Spleen (tissue), 11 donors: ENCODE data around the gene DTNB. TPM values are rescaled to one million over a fixed set of nuclear protein-coding genes. Genes with fewer than 3 reads are reported as not detected.

Experiments used
- DNase-seq: peaks from one replicate; pipeline ENCODE4 v3.0.0-alpha.2; 2020
- H3K27ac ChIP-seq, 8 donors: fragments of 200-600 bp; sonication (generic) in 7 of 8; 1 replicate in 4 of 8; 2 replicates in 4 of 8; pipeline versions ENCODE4 v1.5.0 to v1.8.0; 2016 to 2021; ENCODE audit warnings: inconsistent platforms in 4 of 8, mild to moderate bottlenecking in 4 of 8, moderate library complexity in 1 of 8
- H3K27me3 ChIP-seq, 7 donors: fragments of 200-600 bp; sonication (generic) in 6 of 7; replicated peaks in 1 of 7; 1 replicate in 4 of 7; 2 replicates in 3 of 7; pipeline versions ENCODE4 v1.5.0 to v1.8.0; 2016 to 2021; ENCODE audit warnings: inconsistent platforms in 3 of 7, mild to moderate bottlenecking in 1 of 7
- H3K36me3 ChIP-seq, 6 donors: fragments of 200-600 bp; sonication (generic) in 5 of 6; 1 replicate in 4 of 6; 2 replicates in 2 of 6; pipeline versions ENCODE4 v1.5.0 to v1.8.0; 2016 to 2021; ENCODE audit warnings: inconsistent platforms in 2 of 6
- H3K4me1 ChIP-seq, 6 donors: fragments of 200-600 bp; sonication (generic) in 5 of 6; 1 replicate in 3 of 6; 2 replicates in 3 of 6; pipeline versions ENCODE4 v1.5.0 to v1.8.0; 2016 to 2021; ENCODE audit warnings: inconsistent platforms in 3 of 6
- H3K4me3 ChIP-seq, 8 donors: fragments of 200-600 bp; sonication (generic) in 7 of 8; 1 replicate in 4 of 8; 2 replicates in 4 of 8; pipeline versions ENCODE4 v1.5.0 to v1.8.0; 2016 to 2021; ENCODE audit warnings: inconsistent platforms in 4 of 8, mild to moderate bottlenecking in 4 of 8, moderate library complexity in 2 of 8
- H3K9me3 ChIP-seq, 8 donors: fragments of 200-600 bp; sonication (generic) in 7 of 8; 1 replicate in 4 of 8; 2 replicates in 4 of 8; pipeline versions ENCODE4 v1.5.0 to v1.8.0; 2016 to 2021; ENCODE audit warnings: inconsistent platforms in 4 of 8
- POLR2A ChIP-seq, 3 donors: fragments of 450-650 bp; IDR thresholded peaks; one replicate each; pipeline ENCODE4 v1.5.1; 2017; ENCODE audit warnings: antibody characterized with exemption in 3 of 3, mild to moderate bottlenecking in 1 of 3
- POLR2AphosphoS5 ChIP-seq, 3 donors: sonication (generic); formaldehyde crosslinking; IDR thresholded peaks; one replicate each; pipeline ENCODE4 v1.5.1; 2017; ENCODE audit warnings: antibody characterized with exemption in 3 of 3
- WGBS, 5 donors: extraction: QIAGEN DNeasy Blood & Tissue Kit in 3 of 5; methylation state at CpG; one replicate each; pipeline versions ENCODE4 v1.1.5 to v1.1.7; 2013 to 2018; 5-methylcytosine and 5-hydroxymethylcytosine counted together
- intact Hi-C: fragments of 100-400 bp; cut with DNase I; formaldehyde crosslinking; loops from one replicate; pipeline ENCODE4 v1.15.0; 2023; ENCODE audit warnings: low total_unique reads
- polyA plus RNA-seq, 3 donors: library from polyadenylated mRNA; stranded (reverse); fragments of 200-250 nt; gene quantifications; one replicate each; pipeline ENCODE4 v1.2.1, GENCODE V29; 2013
- total RNA-seq, 7 donors: library from RNA; depleted of rRNA in 3 of 7; stranded (reverse); fragments of >200 nt in 3 of 7; fragmentation: NEBNext Ultra II Directional in 4 of 7; extraction: Animal tissue kit (Norgen Biotek cat#: 25700) in 4 of 7; gene quantifications; one replicate each; pipeline versions ENCODE4 v1.1.0 to v1.2.1, GENCODE V29; 2016 to 2021
- TF ChIP-seq, protein P1 (sequence below), 11 experiments: fragments of 200-600 bp in 7 of 11; fragments of 450-650 bp in 4 of 11; sonication (generic) in 4 of 11; IDR thresholded peaks in 8 of 11; conservative IDR thresholded peaks in 3 of 11; 1 replicate in 7 of 11; 2 replicates in 4 of 11; pipeline versions ENCODE4 v1.4.0 to v1.8.0; 2016 to 2021; ENCODE audit warnings: antibody characterized with exemption in 11 of 11, inconsistent platforms in 4 of 11, mild to moderate bottlenecking in 1 of 11
- donor health status: healthy with polysubstance abuse.
- donor health status: DM: no; HTN: no; CAD: no; lungs with moderate emphysema.
- donor health status: DM: no; HTN: no; CAD: no.
- donor health status: Bipolar disorder and iron deficiency.
- donor health status: healthy.
- donor health status: DM: no; HTN: no; CAD: no.
- donor health status: DM: yes; HTN: yes; CAD: no.

Gene DTNB
- total and polyA plus RNA-seq, 10 donors: 4.5 to 28.9 (median 20.4) TPM

DNA sequence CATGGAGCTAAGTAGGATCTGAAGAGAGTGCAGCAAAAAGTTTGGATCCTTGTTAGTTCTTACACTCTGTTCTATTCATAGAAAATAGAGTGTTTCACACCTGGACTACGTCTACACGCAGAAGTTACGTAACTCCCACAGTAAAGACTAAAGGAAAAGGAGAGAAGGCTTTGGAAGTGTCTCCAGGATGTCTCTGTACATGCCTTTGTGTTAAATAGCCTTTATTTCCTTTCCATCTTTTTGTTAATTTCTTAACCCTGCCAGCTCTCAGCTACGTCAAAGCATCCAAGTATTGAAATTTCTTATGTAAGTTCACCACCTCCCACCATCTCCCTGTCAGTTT, 8.4 kb downstream of the DTNB start:
- H3K36me3 ChIP-seq: no peaks in the 10 kb centered on the region
- no peaks in the 10 kb centered on the region for H3K9me3 ChIP-seq
- peaks cover 0 to 14% (median 4%) of the 10 kb centered on the region in 6 donors for H3K4me1 ChIP-seq
- H3K27me3 ChIP-seq: no peaks in the 10 kb centered on the region
- intact Hi-C loops: loop anchor here (5.0 kb wide), 1 partner anchor 53 kb away; no protein-coding TSS in a partner anchor
- no peak overlapping the region for H3K27ac ChIP-seq
- 54 to 73% (median 64%) methylated on average over 4 of the region's 4 CpGs for WGBS, 5 donors
- TF ChIP-seq POLR2AphosphoS5 (IDR thresholded peaks at IDR 0.05) (no peak), POLR2A (IDR thresholded peaks at IDR 0.05) (no peak)
- TF ChIP-seq, protein P1, sequence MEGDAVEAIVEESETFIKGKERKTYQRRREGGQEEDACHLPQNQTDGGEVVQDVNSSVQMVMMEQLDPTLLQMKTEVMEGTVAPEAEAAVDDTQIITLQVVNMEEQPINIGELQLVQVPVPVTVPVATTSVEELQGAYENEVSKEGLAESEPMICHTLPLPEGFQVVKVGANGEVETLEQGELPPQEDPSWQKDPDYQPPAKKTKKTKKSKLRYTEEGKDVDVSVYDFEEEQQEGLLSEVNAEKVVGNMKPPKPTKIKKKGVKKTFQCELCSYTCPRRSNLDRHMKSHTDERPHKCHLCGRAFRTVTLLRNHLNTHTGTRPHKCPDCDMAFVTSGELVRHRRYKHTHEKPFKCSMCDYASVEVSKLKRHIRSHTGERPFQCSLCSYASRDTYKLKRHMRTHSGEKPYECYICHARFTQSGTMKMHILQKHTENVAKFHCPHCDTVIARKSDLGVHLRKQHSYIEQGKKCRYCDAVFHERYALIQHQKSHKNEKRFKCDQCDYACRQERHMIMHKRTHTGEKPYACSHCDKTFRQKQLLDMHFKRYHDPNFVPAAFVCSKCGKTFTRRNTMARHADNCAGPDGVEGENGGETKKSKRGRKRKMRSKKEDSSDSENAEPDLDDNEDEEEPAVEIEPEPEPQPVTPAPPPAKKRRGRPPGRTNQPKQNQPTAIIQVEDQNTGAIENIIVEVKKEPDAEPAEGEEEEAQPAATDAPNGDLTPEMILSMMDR (IDR thresholded peaks at IDR 0.05 in 8 of 11, conservative IDR thresholded peaks at IDR 0.05 in 3 of 11): peak in 2 of 11 experiments; percentile 20 to 43
- H3K4me3 ChIP-seq: no peak overlapping the region
- no peak for DNase-seq

DNA sequence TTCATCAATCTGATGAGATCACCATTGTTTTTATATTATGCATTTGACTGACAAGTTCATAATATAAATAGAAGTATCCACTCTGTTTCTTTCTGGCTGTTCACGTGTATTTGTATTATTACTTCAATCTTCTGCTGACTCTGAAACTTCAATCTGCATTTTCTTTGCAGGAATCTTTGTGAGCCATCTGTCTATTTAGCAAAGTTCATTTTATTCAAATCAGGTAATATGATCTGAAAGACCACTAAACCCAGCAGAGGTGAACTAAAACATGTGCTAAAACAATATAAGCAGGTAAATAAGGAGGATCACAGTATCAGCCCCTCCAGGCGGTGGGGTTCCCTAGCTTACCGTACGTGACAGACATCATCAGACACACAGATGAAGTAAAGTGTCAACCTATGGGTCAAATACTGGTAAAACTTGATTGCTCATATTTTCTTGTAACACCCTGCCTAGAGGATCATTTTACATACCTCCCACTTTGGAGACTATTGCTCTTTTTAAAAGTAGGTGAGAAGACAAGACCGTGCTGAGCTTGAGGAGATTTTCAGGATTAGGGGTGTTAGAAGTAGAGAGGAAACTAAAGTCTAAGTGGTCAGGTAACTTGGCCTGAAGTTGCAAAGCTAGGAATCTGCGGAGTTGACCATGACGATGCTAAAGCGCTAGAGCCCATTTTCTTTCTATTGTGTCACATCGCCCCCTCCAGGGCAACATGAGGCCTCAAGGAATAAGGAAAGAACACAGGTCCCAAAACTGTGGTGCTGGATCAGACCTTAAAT, 9.0 kb downstream of the DTNB start:
- Histone ChIP-seq H3K9me3 (no peaks in the 10 kb centered on the region), H3K4me3 (peak overlapping the region in 1 of 8 donors; percentile 10), H3K36me3 (no peaks in the 10 kb centered on the region), H3K27ac (no peak overlapping the region), H3K27me3 (no peaks in the 10 kb centered on the region), H3K4me1 (peaks cover 0 to 14% (median 4%) of the 10 kb centered on the region in 6 donors)
- intact Hi-C loops: loop anchor here (5.0 kb wide), 1 partner anchor 52 kb away; no protein-coding TSS in a partner anchor
- 36 to 51% (median 45%) methylated on average over 9 of the region's 9 CpGs for WGBS, 5 donors
- no peak for DNase-seq
- TF ChIP-seq, protein P1 (IDR thresholded peaks at IDR 0.05 in 8 of 11, conservative IDR thresholded peaks at IDR 0.05 in 3 of 11): peak; percentile 30 to 76 (median 67)
- TF ChIP-seq POLR2AphosphoS5 (IDR thresholded peaks at IDR 0.05) (no peak), POLR2A (IDR thresholded peaks at IDR 0.05) (no peak)

DNA sequence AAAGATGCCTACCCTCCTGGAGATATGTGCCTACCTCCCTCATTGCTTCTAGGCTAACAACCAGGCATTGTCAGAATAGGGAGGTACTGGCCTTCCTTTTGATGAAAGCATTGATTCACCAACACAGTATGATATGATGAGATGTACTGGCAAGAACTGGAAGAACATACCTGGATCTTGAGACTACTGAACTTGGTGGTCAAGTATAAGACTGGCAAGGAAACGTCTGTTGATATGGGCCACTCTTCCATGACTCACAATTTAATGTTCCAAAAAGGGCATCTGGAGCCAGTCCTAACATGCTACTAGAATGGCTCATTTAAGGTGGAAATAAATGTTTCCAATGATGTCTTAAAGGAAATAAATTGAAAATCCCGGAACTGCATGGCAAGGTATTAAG, 18.1 kb downstream of the DTNB start:
- 83 to 94% (median 93%) methylated on average over 2 of the region's 2 CpGs for WGBS, 5 donors
- no peak for TF ChIP-seq POLR2A (IDR thresholded peaks at IDR 0.05)
- TF ChIP-seq POLR2AphosphoS5 (IDR thresholded peaks at IDR 0.05): no peak
- TF ChIP-seq, protein P1 (IDR thresholded peaks at IDR 0.05 in 8 of 11, conservative IDR thresholded peaks at IDR 0.05 in 3 of 11): no peak
- no peak for DNase-seq

DNA sequence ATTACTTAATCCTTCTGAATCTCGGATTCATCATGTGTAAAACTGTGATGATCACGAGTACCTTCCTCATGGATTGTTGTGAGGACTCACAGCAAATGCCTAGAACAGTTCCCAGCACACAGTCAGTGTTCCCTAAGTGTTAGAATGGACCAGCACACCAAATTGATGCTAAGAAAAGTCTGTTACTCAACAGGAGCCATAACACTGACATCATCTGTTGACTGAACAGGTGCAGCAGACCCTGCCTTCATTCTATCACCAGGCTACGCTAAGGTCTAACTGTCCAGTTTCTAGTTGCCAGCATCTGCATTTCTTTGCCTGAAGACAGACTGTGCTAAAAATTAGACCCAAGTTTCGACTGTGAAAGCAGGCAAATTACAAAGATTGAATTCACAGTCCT, 18.6 kb downstream of the DTNB start:
- peaks cover 0 to 51% (median 16%) of the 10 kb centered on the region in 6 donors for H3K4me1 ChIP-seq
- no peak for TF ChIP-seq POLR2A (IDR thresholded peaks at IDR 0.05)
- TF ChIP-seq POLR2AphosphoS5 (IDR thresholded peaks at IDR 0.05): no peak
- TF ChIP-seq, protein P1 (IDR thresholded peaks at IDR 0.05 in 8 of 11, conservative IDR thresholded peaks at IDR 0.05 in 3 of 11): no peak
- H3K27ac ChIP-seq: no peak overlapping the region
- intact Hi-C loops: no loop called here
- 91 to 96% (median 95%) methylated on average over 4 of the region's 4 CpGs for WGBS, 5 donors
- H3K4me3 ChIP-seq: no peak overlapping the region
- peaks cover 0 to 19% (median under 1%) of the 10 kb centered on the region in 6 donors for H3K36me3 ChIP-seq
- H3K27me3 ChIP-seq: no peaks in the 10 kb centered on the region
- no peaks in the 10 kb centered on the region for H3K9me3 ChIP-seq
- DNase-seq: no peak

More for the DNA sequence above, 18.1 kb downstream of the DTNB start:
- intact Hi-C loops: no loop called here
- Histone ChIP-seq H3K36me3 (peaks cover 0 to 13% (median 0%) of the 10 kb centered on the region in 6 donors), H3K9me3 (no peaks in the 10 kb centered on the region), H3K27me3 (no peaks in the 10 kb centered on the region), H3K4me1 (peaks cover 0 to 46% (median 16%) of the 10 kb centered on the region in 6 donors), H3K27ac (peak overlapping the region in 1 of 8 donors; percentile 67), H3K4me3 (no peak overlapping the region)
